HG03060 (cell line): ENCODE data around the gene POM121.
A peak's percentile ranks its signal among the peaks of the same experiment; 100 is the strongest.
"Not testable (repeated sequence)": the region's sequence is repeated elsewhere in the genome, so short reads cannot be mapped to it uniquely, and the experiment has no call there.

Experiments used
- ATAC-seq: cut with Tn5 transposase; IDR thresholded peaks from one replicate; pipeline ENCODE4 v1.9.1; 2021; ENCODE audit warnings: low read depth, moderate number of reproducible peaks; ENCODE audit not compliant: unreplicated experiment

The POM121 gene

GRCh38 chr7:72948714-72949113 is 23.8 kb downstream of the POM121 start:
- not testable (repeated sequence) for ATAC-seq

- ATAC-seq: not testable (repeated sequence)
Observed at GRCh38 chr7:72949276-72949675, 24.4 kb downstream of the POM121 start.

- ATAC-seq: not testable (repeated sequence)
Observed at GRCh38 chr7:72949686-72950085, 24.8 kb downstream of the POM121 start.

- ATAC-seq: not testable (repeated sequence)
Observed at GRCh38 chr7:72950432-72950831, 25.5 kb downstream of the POM121 start.

GRCh38 chr7:72953901-72954562 is 29.1 kb downstream of the POM121 start:
- peak; percentile 26 for ATAC-seq

GRCh38 chr7:72954563-72955198 is 29.8 kb downstream of the POM121 start:
- ATAC-seq: peak; percentile 80

GRCh38 chr7:72960029-72960428 is 35.1 kb downstream of the POM121 start:
- ATAC-seq: not testable (repeated sequence)

GRCh38 chr7:72960626-72961345 is 35.9 kb downstream of the POM121 start:
- not testable (repeated sequence) for ATAC-seq

GRCh38 chr7:72961346-72961650 is 36.4 kb downstream of the POM121 start:
- ATAC-seq: not testable (repeated sequence)

GRCh38 chr7:72963056-72963455 is 38.2 kb downstream of the POM121 start:
- not testable (repeated sequence) for ATAC-seq

- ATAC-seq: not testable (repeated sequence)
Observed at GRCh38 chr7:72965186-72965975, 40.5 kb downstream of the POM121 start.

GRCh38 chr7:72966892-72967291 is 42.0 kb downstream of the POM121 start:
- not testable (repeated sequence) for ATAC-seq

GRCh38 chr7:72968980-72969516 is 44.2 kb downstream of the POM121 start, which contains the start of gene TRIM74:
Gene TRIM74, minus strand, starts transcription at chr7:72969466. Its CDS starts 3,309 bp downstream, at chr7:72966157.
- ATAC-seq: not testable (repeated sequence)

GRCh38 chr7:72969688-72970087 is 44.8 kb downstream of the POM121 start:
- ATAC-seq: not testable (repeated sequence)

- not testable (repeated sequence) for ATAC-seq
Observed at GRCh38 chr7:72971505-72971904, 46.6 kb downstream of the POM121 start.

GRCh38 chr7:72974781-72975180 is 49.9 kb downstream of the POM121 start:
- not testable (repeated sequence) for ATAC-seq

- not testable (repeated sequence) for ATAC-seq
Observed at GRCh38 chr7:72975656-72976286, 50.9 kb downstream of the POM121 start.

- not testable (repeated sequence) for ATAC-seq
Observed at GRCh38 chr7:72976434-72976833, 51.5 kb downstream of the POM121 start.

GRCh38 chr7:72980382-72980781 is 55.5 kb downstream of the POM121 start:
- not testable (repeated sequence) for ATAC-seq

- not testable (repeated sequence) for ATAC-seq
Observed at GRCh38 chr7:72982084-72982483, 57.2 kb downstream of the POM121 start.
